ENCODE data around the gene GNAT1.
"Not testable (repeated sequence)": the region's sequence is repeated elsewhere in the genome, so short reads cannot be mapped to it uniquely, and the experiment has no call there.

Gene GNAT1

GRCh38 chr3:50222169-50222528 is 30.7 kb downstream of the GNAT1 start:
- DNase-seq (ENCODE audit: low spot score): no peak

- DNase-seq (ENCODE audit: low spot score): no peak
Observed at GRCh38 chr3:50224639-50225038, 33.2 kb downstream of the GNAT1 start.

DNA sequence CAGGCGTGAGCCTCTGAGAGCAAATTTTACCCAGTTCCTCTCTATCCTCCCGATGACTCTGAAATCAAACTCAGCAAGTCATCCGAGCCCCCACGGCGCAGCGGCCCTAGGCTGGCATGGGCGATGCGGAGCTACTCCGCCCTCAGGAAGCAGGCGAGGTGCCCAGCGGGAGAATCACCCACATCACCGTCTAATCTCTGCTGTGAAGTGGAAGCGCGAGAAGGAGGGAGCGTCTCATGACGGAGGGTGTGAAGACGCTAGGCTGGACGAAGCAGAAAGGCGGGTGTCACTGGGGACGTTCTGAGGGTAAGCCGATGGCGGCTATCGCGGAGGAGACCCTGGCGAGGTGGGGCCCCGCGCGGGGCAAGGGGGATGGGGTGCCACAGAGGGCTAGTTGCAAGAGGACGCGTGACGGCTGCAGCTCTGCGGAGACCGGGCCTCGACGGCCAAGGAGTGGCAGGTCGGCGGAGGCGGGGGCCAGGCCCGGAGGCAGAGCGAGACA is 35.5 kb downstream of the GNAT1 start:
- DNase-seq (ENCODE audit: low spot score): no peak

- DNase-seq (ENCODE audit: low spot score): peak; percentile 93
Observed at GRCh38 chr3:50227390-50228183, 36.2 kb downstream of the GNAT1 start.

DNA sequence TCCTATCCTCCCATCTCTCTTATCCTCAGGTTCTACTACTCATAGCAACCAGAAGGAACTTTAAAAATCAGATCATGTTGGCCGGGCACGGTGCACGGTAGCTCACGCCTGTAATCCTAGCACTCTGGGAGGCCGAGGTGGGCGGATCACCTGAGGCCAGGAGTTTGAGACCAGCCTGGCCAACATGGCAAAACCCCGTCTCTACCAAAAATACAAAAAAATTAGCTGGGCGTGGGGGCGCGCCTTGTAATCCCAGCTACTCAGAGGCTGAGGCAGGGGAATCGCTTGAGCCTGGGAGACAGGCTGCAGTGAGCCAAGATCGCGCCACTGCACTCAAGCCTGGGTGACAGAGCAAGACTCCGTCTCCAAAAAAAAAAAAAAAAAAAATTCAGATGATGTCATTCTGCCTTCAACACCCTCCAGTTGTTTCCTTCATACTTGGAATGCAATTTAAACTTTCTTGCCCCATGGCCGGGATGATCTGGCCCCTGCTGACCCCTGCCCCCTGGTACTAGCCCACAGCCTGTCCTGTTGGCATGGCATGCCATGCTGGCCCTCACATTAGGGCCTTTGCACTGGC is 36.9 kb downstream of the GNAT1 start:
- DNase-seq (ENCODE audit: low spot score): not testable (repeated sequence)

DNA sequence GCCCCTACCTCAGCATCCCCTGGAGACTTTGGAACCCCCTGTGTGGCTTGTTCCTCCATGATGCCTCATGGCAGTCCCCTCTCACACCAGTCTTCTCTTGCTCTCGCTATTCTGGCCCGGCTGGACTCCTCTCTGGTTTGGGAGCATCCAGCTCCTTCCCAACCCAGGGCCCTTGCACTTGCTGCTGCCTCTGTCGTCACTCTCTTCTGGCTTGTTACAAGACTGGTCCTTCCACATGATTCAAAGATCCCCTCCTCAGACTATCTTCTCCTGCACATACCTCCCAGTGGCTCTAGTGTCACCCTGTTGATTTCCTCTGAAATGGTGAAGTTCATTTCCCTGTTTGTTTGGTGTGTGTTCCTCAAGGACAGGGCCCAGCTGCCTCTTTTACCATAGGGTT is 38.1 kb downstream of the GNAT1 start:
- no peak for DNase-seq (ENCODE audit: low spot score)

DNA sequence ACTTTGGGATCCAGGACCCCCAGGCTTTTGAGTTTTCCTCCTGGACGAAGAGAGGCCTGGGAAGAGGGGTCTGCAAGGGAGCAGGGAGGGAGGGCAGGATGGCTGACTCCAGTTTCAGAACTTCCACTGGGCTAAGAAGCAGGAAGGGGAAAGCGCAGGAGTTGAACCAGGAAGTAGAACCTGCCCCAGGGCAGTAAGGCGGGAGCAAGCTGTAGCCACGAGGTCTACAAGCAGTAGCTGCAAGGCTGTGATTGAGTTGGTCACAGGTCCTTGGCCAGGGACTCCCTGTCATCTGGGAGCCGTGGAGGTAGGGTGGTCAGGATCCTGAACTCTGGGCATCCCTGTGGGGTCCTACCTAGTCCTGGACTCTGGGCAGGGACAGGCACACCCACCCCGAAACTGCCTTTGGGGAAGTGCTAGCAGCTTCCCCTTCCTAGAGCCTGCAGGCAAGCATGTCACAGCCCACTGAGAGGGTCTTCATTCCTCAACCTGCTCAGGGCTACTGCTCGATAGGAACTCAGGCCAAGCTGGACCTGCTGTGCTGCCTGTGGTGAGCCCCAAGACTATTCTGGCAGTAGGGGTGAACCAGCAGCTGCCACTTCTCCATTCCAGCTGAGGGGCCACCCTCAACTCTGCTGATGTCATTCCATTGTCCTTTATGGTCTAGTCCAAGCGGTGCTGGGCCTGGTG is 38.8 kb downstream of the GNAT1 start:
- DNase-seq (ENCODE audit: low spot score): no peak

DNA sequence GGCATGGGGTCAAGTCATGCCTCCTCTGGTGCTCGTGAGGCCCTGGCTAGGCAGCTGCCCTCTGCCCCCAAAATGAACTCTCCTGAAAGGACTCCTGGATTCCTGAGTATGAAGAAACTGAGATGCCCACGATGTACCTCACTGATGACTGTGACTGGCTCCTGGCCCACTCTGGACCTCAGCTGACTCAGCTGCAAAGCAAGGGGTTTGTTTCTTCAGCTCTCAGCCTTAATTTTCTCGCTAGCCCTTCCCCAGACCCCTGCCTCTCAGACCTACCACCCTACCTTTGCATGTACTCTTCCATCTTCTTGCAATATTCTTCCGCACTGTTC is 39.4 kb downstream of the GNAT1 start:
- no peak for DNase-seq (ENCODE audit: low spot score)

- no peak for DNase-seq (ENCODE audit: low spot score)
Observed at GRCh38 chr3:50231581-50231980, 40.2 kb downstream of the GNAT1 start.

- DNase-seq (ENCODE audit: low spot score): no peak
Observed at GRCh38 chr3:50232303-50232702, 40.9 kb downstream of the GNAT1 start.

DNA sequence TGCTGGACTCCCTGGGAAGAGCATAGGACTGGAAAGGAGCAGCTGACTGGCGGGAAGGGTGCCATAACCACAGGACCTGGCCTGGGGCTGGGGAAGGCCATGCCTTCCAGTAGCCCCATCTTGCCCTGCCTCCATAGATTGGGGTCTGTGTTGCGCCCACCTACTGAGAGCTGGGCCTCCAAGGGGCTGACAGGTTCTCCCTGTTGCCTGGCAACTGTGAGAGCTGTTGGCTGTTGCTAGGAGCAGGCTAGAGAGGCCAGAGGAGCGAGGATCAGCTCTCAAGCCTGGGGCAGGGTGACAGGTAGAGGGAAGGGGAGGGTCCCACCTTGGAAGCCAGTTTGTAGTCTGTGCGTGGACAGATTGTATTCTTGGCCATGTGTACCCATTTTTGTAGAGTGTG is 41.8 kb downstream of the GNAT1 start:
- no peak for DNase-seq (ENCODE audit: low spot score)

GRCh38 chr3:50235716-50236483 is 44.5 kb downstream of the GNAT1 start, which contains the start of gene GNAI2:
Gene GNAI2, plus strand, starts transcription at chr3:50236204. Its CDS starts 132 bp downstream, at chr3:50236336.
- peak; percentile 99 for DNase-seq (ENCODE audit: low spot score)

- DNase-seq (ENCODE audit: low spot score): no peak
Observed at GRCh38 chr3:50236484-50237132, 45.2 kb downstream of the GNAT1 start.

DNA sequence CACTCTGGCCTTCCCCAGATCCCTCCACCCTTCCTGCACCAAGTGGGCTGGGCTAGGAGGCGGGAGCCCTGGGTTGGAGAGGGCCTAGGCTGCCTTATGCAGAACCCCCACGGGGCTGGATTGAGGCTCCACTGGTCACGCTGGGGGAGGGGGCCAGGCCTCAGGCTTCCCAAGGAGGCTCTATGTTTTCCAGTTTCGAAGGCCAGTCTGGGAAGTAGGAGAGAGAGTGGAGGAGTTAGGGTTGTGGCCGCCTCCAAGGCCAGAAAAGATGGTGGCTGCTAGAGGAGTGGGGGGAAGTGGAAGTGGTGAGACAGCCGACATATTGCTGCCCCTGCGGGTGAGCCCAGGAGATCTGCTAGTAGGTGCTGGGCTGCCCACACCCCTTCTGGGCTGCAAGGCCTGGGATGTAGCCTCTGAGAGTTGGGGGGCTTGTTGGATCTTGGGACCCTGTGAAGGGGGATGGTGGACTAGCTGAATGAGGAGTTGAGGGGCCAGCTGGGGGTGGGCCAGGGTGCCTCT is 45.8 kb downstream of the GNAT1 start:
- no peak for DNase-seq (ENCODE audit: low spot score)

DNA sequence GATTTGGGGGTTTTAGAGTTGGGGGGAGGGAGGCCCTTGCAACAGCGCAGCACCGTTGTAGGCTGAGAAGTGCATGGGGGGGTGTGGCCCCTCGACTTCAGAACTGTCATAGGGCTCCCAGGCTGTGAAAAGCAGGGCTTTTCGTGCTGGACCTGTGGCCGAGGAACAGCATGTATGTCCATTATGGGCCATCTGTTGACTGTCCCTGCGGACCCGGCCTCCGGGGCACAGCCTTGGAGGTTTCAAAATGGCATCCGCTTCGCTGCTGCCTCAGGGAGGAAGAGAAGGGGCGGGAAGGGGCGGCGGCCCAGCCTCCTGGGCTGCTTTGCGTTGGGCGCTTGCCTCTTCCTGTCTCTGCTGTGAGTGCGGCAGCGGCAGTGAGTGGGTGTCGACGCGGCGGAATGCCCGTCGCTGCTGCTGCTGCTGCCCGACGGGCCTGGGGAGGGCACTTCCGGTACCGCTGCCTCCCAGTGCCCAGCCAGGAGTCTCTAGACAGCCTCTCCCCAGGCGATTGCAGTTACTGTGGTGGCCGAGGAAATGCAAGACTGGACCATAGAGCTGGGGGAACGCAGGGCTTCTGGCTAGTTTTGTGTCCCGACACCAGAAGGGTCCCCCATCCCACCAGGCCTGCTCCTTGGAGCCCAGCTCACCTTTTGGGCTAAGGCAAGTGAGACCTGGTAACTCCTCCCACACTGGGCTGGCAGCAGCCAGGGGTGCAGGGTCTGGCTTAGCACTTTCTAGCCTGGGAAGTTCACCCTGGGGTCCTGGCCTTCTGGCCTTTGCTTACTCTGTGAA is 46.5 kb downstream of the GNAT1 start:
- DNase-seq (ENCODE audit: low spot score): no peak

GRCh38 chr3:50238549-50239026 is 47.2 kb downstream of the GNAT1 start:
- peak; percentile 38 for DNase-seq (ENCODE audit: low spot score)

DNA sequence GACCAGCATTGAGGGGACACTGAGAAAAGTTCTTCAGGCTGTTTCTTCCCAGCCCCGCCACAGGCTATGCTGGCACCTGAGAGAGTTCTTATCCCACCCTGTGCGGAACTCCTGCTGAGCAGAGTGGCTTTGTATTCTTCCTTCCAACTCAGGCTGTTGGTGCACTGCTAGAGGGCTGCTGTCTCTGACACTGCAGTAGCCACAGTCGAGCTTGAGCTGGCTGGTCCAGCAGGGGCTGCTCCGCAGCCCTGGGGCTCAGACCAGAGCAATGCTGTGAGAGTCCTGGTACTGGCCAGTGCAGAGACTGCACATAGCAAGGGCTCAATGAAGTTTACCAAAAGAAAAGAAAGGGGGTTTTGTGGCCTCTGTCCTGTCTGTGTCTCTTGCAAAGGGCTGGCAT is 48.2 kb downstream of the GNAT1 start:
- no peak for DNase-seq (ENCODE audit: low spot score)

DNA sequence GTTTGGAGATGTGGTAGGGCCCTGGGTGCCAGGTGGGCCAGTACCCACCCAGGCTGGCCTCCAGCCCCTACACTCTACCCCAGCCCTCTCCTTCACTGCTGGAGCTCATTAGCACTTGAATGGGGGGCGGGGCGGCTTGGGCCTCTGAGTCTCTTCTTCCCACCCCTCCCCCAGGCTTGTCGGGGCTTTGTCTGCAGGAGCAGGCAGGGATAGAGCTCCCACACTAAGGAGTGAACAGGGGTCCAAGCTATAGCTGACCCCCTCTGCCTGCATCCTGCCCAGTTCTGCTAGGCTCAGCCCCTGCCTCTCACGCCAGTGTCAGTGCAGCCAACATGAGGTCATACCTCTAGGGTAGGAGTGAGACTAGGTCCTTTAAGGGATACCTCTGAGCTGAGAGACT is 49.8 kb downstream of the GNAT1 start:
- no peak for DNase-seq (ENCODE audit: low spot score)

- no peak for DNase-seq (ENCODE audit: low spot score)
Observed at GRCh38 chr3:50241713-50242380, 50.4 kb downstream of the GNAT1 start.

DNA sequence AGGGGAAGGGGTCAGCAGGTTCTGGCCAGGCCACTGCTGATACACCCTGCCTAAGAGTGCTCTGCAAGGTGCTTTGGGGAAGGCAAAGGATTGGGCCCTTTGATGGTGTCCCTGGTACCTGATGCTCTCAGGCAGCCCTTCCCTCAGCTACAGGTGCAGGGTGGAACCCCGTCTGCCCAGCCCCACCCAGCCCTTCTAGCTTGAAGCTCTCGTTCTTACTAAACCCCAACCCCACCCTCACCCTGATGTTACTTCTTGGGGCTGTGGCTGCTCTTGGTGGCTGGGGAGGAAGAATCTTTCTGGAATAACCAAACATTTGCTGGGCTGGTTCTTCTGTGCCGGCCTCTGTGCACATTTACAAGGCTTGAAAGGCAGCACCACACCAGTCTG is 51.0 kb downstream of the GNAT1 start:
- DNase-seq (ENCODE audit: low spot score): no peak
